GM19395 (cell line): ENCODE results near the gene STAMBPL1.
"Not testable (repeated sequence)": the region's sequence is repeated elsewhere in the genome, so short reads cannot be mapped to it uniquely, and the experiment has no call there.

ENCODE experiments used
- ATAC-seq: cut with Tn5 transposase; IDR thresholded peaks from one replicate; pipeline ENCODE4 v1.9.1; 2021; ENCODE audit warnings: mild to moderate bottlenecking, moderate library complexity; ENCODE audit not compliant: unreplicated experiment

The STAMBPL1 gene

DNA sequence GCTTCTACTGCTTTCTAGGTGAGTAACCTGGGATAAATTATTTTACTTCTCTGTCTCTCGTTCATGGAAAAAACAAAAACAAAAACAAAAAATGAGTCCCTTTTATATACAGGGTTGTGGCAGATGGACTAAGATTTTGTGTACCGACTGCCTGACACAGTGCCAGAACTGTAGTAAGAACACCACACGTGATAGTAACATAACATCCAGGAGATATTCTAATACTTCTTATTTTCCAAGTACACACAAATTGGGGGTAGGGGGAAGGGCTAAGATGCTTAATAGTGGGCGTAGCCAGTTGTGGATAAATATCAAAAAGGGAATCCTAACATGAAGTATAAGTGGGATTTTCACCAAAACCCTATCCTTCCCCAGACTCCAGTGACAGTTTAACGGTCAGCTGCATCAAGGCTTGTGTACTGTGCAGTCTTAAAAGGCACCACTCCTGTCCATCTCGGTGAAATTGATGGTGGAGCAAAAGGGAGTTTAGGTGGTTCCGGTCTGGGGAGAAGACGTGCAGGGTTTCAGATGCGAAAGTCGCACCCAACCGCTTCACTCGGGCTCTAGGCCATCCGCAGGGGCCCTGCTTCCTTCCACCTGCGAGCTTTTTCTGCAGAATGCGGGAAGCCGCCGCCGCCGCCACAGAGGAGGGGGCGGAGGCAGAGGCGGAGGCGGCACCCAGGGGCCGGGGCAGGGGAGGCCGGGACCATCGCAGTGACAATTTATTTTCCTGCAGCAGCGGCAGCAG lies at the start of gene STAMBPL1:
STAMBPL1 (plus strand) TSS at position 712 of the 748 bp plus-strand sequence. CDS start 21,464 bp downstream, outside the sequence.
- ATAC-seq, result peak; percentile 70

DNA sequence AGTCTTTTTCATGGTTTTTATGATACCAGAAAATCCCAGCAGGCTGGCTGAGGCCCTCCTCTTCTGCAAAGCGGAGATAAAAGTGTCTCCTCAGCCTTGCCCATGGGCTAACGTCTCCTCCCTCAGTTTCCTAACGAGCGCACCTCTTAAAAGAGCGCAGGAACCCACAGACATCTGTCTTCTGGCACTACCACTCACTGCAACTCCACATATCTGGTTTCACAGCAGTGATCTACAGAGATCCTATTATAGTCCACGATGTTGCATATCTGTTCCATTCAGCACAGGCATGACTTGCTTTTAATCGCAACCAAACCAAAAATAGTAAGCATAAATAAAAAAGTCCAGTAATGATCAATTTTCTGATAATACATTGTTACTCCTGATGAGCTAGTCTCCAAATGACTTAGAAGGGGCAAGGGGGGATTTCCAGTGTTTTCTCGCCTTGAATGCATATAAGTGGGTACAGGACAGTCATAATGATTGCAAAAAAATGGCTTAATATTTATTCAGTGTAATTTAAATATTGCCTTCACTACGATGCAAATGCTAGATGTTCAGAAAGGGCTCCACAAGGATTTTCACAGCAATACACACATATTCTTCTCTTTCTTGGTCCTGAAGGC lies 49.3 kb upstream of the STAMBPL1 start:
- ATAC-seq, result no peak

DNA sequence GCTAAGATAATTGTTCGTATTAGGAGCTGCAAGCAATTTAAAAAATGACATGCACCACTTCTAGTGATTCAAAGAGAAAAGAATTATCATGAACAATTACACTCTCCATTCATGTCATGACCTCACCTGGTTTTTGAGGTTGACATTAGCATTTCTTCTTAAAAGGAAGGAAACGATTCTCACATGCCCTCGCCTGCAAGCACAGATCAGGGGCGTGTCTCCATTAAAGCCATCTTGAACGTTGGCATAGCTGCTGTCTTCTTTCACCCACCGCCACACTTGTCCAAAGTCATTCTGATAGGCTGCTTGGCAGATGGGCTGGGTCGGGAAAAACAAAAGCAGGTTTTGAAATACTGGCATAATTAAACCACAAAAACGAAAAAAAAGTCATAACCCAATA lies 48.3 kb upstream of the STAMBPL1 start:
- no peak for ATAC-seq

DNA sequence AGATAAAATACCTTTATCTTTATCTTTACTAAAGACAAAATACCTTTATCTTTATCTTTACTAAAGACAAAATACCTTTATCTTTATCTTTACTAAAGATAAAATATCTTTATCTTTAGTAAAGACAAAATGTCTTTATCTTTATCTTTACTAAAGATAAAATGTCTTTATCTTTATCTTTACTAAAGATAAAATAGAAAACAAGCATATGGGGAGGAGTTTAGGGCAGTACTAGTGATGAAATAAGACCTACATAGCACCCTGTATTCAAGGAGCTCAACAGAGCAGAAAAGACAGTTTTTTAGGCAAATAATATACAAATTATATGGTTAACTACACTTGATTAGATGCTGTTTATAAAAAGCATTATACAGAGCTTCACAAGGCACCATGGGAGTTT lies 47.7 kb upstream of the STAMBPL1 start:
- ATAC-seq, result no peak

DNA sequence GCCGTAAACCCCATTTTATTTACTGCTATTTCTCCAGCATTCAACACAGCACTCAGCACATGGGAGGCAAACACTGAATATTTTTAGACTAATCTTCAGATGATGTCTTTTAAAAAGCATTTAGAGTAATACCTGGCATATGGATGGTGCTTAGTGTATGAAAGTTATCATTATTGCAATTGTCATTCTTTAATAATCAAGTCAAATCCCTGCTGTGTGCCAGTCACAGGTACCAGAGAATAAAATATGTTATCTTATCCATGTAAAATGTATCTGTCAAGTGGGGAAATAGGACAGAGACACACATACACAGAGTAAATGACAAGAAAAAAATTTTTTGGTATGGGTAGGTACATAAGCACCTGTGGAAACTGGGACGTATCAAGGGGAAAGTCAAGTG lies 46.9 kb upstream of the STAMBPL1 start:
- ATAC-seq, result no peak

DNA sequence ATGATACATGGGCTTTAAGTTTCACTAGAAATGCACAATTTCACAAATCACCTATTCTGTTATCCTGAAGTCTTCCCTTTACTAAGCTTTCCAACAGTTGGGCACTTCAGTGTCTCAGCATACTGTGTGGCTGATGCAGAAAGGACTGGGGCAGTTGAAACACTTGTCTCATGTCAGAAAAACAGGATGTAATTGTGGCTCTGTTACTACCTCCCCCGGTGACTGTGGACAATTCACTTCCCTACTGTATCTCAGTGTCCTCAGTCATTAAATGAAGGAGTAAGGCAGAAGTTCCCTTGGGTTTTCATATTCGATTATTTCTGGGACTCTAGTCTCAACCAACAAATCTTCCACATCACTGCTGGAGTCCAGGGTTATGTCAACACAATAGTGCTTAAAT lies 46.3 kb upstream of the STAMBPL1 start:
- ATAC-seq, result no peak

DNA sequence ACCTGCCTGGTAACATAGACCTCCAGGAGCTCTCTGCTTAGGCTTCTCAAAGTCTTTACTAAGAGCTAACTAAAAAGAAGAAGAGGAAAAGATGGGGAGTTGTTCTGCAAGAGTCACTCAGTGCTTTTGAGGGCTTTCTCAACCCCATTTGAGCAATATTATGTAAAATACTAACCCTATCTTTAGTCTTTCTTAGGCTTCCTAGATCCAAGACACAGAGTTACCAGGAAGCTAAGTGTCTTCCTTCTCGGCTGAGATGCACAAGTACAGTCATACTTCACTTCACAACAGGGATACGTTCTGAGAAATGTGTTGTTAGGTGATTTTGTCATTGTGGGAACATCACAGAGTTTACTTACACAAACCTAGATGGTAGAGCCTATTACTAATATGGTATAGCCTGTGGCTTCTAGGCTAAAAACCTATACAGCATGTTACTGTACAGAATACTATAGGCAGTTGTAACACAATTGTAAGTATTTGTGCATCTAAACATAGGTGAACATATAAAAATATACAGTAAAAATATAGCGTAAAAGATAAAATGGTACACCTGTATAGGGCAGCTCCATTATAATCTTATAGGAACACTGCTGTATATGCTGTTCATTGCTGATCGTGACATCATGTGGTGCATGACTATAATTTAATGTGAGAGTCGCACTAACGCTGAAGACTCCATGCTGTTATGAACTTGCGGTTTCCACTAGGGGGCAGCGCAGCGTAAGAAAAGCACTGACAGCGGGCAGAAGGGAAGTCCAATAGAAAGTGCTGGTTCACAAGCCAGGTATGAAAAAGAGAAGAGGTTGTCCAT lies 44.7 kb upstream of the STAMBPL1 start:
- peak; percentile 79 for ATAC-seq

DNA sequence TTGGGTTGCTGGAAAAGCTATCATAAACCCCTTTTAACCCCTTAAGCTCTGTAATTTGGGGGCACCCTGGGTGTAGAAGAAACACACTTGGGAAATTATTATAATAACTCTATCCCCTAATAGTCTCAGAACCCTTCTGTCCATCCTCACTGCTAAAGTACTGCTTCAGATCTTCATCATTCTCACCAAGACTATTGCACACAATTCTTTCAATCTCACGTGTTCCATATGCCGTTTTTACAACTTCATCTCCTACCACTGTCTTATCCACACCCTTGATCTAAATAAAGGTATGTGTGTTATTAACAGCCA lies 44.2 kb upstream of the STAMBPL1 start:
- ATAC-seq, result peak; percentile 17

DNA sequence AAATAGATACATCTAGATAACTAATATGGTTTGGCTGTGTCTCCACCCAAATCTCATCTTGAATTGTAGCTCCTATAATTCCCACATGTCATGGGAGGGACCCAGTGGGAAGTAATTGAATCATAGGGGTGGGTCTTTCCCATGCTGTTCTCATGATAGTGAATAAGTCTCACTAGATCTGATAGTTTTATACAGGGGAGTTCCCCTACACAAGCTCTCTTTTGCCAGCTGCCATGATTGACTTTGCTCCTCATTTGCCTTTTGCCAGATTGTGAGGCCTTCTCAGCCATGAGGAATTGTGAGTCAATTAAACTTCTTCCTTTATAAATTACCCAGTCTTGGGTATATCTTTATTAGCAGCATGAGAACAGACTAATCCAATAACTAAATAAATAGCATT lies 42.4 kb upstream of the STAMBPL1 start:
- ATAC-seq, result not testable (repeated sequence)

DNA sequence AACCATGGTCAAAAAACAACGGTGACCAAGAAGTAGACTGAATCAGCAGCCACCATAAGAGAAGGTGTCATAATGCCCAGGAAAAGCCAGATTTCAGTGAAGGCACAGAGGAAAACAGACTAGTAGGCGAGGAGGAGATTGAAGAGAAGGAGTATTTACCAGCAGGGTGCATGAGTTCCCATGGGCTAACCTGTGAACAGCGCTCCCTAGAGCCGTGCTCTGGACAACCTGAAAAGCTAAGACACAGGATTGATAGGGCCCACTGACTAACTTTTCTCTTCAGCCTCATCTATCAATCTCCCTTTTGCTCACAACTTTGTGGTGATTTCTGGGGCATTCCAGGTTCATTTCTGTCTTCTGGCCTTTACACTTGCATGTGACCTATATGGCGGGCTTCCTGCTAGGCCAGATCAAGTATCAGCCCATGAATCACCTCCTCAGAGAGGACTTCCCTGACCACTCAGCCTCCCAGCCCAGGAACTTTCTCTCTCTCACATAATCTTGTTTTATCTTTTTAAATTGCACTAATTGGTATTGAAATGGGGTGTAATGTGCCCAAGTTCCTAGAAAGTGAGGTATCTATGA lies 41.2 kb upstream of the STAMBPL1 start:
- no peak for ATAC-seq

DNA sequence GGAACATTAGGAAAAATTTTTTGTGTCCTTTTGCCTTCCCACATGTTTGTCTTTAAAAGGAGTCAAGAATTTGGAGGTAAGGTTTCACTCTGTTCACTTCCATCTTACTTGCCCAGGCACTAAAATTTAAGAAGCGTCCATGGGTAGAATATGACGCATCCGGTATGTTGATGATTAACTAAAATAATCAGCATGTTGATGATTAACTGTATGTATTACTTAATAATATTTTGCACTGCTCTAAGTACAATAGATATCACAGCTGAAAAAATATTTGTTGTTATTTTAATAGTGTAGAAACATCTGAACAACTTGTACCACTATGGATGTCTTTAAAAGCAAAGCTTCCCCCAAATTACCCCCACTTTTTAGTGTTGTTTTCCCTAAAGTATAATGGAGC lies 39.9 kb upstream of the STAMBPL1 start:
- no peak for ATAC-seq

DNA sequence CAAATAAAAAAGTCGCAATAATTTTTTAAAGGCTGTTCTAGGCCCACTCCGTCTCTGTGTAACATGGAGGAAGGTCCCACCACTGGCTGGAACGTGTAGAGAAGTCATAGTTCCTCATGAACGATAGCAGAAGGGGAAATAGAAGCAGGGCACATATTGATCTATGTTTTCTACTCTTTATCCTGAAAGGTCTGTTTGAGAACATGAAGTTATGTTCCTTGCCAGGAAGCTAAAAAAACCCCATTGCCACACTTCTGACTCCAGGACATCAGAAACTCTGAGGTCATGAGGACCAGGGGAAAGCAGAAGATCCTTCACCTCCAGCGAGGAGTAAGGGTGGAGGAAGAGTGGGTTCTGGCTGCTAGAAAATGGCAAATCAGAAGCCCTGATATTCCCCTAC lies 39.2 kb upstream of the STAMBPL1 start:
- ATAC-seq, result no peak

DNA sequence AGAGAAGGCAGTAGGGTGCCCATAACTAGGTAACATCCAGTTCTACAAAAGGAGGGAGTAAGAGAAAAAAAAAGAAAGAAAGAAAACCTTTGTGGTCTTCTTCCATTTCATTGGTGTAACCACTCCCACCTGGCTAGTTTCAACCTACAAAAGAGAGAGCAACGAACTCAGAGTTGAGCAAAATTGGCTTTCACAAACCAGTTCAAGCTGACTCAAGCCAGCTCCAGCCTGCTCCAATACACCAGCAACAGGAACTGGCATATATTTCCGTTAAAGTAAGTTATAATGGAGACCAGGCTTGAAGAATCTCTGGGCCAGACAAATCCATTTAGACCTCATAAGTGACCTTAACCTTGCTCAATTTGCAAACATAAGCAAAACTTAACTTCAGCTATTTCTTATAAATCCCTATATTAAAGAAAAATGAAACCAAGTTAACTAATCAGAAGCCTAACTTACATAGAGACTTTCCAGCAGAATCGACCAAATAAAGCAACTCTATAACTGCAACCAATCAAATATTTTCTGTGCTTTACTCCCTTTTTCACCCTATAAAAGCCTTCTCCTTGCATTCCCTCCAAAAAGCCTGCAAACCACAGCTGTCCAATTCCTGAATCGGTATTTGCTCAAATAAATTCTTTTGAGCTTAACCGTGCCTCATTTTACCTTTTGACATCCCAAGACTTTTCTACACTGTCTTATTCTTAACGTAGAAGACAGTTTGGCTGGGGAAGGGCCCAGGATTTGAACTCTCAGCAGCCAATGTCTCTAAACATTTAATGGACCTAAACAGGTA lies 38.5 kb upstream of the STAMBPL1 start:
- no peak for ATAC-seq

DNA sequence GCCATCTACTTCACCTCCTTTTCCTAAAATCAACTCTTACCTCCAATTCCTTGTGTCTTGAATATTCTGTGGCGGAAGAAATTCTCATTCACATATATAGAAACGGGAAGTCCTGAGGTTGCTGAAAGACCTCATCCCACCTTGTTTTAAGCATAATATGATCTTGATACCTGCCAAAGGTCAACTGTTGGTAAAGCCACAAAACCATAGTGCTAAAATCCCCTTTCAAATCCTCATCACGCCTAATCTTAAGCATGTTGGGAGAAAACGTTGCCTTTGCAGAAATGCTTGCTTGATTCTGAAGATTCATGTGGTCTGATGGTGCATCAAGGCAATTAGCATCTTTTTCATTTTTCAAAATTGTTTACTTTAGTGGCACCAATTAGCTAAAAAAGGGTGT lies 36.9 kb upstream of the STAMBPL1 start:
- ATAC-seq, result no peak

DNA sequence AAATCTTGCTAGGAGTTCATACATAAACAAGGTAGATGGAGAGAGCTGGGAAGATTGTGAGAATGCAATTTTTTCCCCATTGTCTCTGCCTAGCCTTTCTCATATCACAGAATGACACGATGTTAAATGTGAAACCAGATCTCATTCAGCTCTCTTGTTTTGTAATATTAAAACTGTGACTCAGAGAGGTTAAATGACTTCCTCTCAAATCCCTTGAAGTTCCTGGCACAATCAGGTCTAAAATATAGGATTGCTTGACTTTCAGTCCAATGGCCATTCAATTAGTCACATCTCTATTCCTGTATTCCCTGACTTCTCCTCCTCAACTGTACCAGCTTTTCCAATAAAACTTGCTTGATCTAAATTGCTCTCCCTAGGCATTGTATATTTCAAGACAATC lies 31.5 kb upstream of the STAMBPL1 start:
- ATAC-seq, result peak; percentile 62

DNA sequence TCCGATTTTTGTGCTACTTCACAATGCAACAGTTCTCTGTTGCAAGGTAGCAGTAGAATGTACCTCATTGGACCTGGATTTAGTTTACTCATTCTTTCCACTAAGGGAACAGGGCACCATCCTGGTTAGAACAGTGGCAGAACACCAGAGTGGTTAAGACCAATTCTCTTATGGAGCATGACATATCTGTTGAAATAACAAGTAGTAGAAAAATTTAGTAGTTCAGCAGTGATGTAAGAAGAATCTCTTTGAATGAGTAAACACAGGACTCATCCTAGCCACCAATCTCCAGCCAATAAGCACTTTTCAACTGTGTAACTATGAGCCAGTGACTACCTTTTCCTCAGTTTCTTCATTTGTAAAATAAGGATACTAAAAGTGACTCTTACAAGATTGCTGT lies 30.8 kb upstream of the STAMBPL1 start:
- ATAC-seq, result no peak

DNA sequence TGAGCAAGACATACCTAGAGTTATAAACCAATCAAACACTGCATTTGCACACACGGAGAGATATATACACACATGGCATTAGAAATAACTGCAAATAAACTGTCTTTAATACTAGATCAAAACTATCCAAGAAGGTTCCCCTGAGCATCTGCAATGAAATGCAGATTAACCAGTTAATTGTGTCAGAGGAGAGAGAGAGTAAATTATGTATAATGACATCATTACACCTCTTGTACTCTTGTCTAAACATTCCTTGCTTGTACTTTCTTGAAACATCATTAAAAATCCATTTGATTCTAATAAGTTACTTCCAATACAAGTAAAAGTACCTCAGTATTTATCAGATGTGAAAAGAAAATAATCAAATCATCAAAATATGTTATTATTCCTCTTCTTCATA lies 29.3 kb upstream of the STAMBPL1 start:
- ATAC-seq, result no peak

DNA sequence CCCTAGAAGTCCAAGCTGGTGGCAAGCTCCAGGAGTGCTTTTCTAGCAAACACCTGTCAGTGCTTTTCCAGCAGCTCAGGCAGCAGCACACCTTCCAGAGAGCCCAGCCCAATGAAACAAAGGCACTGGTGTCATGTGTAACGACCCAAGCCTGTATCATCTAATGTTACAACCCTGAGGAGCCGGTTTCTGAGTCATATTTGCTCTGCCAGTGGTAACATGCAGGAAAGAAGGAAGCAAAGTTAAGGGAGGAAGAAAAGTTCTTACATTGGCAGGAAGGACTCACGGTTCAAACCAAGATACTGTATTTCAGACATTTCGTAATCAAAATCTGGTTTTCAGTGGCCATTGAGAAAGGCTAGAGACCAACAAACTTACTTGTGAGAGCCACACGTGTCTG lies 28.3 kb upstream of the STAMBPL1 start, which contains the start of gene ANKRD22:
ANKRD22 (minus strand) TSS at position 139 of the 400 bp plus-strand sequence. CDS start 237 bp downstream, outside the sequence.
- ATAC-seq, result no peak

DNA sequence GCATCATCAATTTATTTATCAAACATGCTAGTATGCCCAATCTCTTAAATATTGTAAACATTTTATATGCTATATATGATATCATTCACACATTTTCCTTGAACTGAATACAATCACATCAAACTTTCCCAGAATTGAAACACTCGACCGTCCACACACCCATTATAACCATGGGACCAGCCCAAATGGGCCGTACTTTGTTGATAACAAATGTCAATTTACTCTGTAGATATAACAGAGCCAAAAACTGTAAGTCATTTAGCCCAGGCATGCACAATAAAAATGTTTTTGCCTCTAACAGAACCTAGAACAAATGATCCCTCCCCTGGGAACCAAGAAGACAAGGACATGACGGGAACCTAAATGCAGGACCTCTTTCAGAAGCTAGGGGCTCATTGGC lies 27.7 kb upstream of the STAMBPL1 start:
- no peak for ATAC-seq

DNA sequence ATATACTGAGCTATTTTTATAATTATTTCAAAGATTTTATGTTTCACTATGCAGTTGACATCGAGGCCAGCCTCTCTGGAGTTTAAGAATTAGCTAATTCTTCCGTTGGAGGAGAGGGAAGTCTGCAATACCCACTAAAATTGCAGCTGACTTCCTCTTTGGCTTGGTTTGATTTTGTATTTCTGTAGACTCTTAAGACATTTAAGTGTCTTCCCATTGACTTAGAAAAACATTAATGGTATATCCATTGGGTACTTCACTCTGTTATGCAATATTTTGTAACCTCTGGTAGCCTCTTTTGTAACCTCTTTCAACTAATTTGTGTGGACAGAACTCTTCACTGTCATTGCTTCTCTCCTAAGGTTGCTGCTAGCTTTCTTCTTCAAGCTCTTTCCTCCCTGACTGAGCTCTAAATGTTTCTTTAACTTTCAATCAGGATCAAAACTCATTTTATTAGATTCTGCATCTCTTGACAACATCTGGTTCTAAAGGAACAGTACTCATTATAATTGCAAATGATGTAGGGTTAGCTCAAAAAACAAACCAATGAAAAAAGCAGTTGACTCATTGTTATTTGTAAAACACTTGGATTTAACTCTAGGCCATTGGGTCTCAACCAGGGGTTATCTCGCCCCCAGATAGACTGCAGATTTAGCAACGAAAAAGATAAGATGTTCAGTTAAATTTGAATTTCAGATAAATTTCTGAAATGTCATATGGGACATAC lies 26.7 kb upstream of the STAMBPL1 start:
- no peak for ATAC-seq
